ENCODE measurements around the gene CNTN1. TPM values are rescaled to one million over a fixed set of nuclear protein-coding genes. Genes with fewer than 3 reads are reported as not detected.

The CNTN1 gene
- total RNA-seq, 2 donors from 2014 or later: 16.3 to 33.6 TPM

GRCh38 chr12:40834321-40834720 lies 142.1 kb downstream of the CNTN1 start:
- no peaks in the 10 kb centered on the region for H3K9me3 ChIP-seq
- DNase-seq (ENCODE audit: low spot score): no peak
- intact Hi-C loops (cut with DNase I): no loop called here
- no peak overlapping the region for H3K27ac ChIP-seq
- H3K27me3 ChIP-seq (replicated peaks; ENCODE audit: insufficient read depth): no peaks in the 10 kb centered on the region
- H3K4me1 ChIP-seq (replicated peaks): no peaks in the 10 kb centered on the region
- H3K4me3 ChIP-seq: no peak overlapping the region
- 34% methylated on average over 5 of the region's 5 CpGs for WGBS
- no peak for TF ChIP-seq POLR2AphosphoS5 (IDR thresholded peaks at IDR 0.05)
- no peak for TF ChIP-seq POLR2A (IDR thresholded peaks at IDR 0.05)
- no peak for TF ChIP-seq CTCF (IDR thresholded peaks at IDR 0.05)
- H3K36me3 ChIP-seq: no peaks in the 10 kb centered on the region

GRCh38 chr12:40837891-40838429 lies 145.7 kb downstream of the CNTN1 start:
- no peak overlapping the region for H3K27ac ChIP-seq
- 95% methylated on average over 6 of the region's 6 CpGs for WGBS
- H3K4me1 ChIP-seq (replicated peaks): no peaks in the 10 kb centered on the region
- no peak for DNase-seq (ENCODE audit: low spot score)
- no peaks in the 10 kb centered on the region for H3K9me3 ChIP-seq
- intact Hi-C loops (cut with DNase I): no loop called here
- TF ChIP-seq CTCF (IDR thresholded peaks at IDR 0.05) (no peak), POLR2A (IDR thresholded peaks at IDR 0.05) (no peak), POLR2AphosphoS5 (IDR thresholded peaks at IDR 0.05) (no peak)
- H3K36me3 ChIP-seq: no peaks in the 10 kb centered on the region
- no peaks in the 10 kb centered on the region for H3K27me3 ChIP-seq (replicated peaks; ENCODE audit: insufficient read depth)
- H3K4me3 ChIP-seq: no peak overlapping the region

GRCh38 chr12:40843495-40843894 lies 151.3 kb downstream of the CNTN1 start:
- H3K36me3 ChIP-seq: no peaks in the 10 kb centered on the region
- no peaks in the 10 kb centered on the region for H3K9me3 ChIP-seq
- intact Hi-C loops (cut with DNase I): no loop called here
- DNase-seq (ENCODE audit: low spot score): no peak
- no peaks in the 10 kb centered on the region for H3K4me1 ChIP-seq (replicated peaks)
- no peak overlapping the region for H3K27ac ChIP-seq
- H3K4me3 ChIP-seq: no peak overlapping the region
- H3K27me3 ChIP-seq (replicated peaks; ENCODE audit: insufficient read depth): no peaks in the 10 kb centered on the region
- TF ChIP-seq POLR2A (IDR thresholded peaks at IDR 0.05) (no peak), POLR2AphosphoS5 (IDR thresholded peaks at IDR 0.05) (no peak), CTCF (IDR thresholded peaks at IDR 0.05) (no peak)
- 89% methylated on average over 3 of the region's 3 CpGs for WGBS

GRCh38 chr12:40853221-40853620 lies 161.0 kb downstream of the CNTN1 start:
- TF ChIP-seq POLR2A (IDR thresholded peaks at IDR 0.05): no peak
- Histone ChIP-seq H3K27ac (no peak overlapping the region), H3K4me3 (no peak overlapping the region), H3K9me3 (no peaks in the 10 kb centered on the region), H3K27me3 (replicated peaks; ENCODE audit: insufficient read depth) (no peaks in the 10 kb centered on the region), H3K4me1 (replicated peaks) (no peaks in the 10 kb centered on the region), H3K36me3 (no peaks in the 10 kb centered on the region)
- intact Hi-C loops (cut with DNase I): no loop called here
- no peak for DNase-seq (ENCODE audit: low spot score)
- 53% methylated on average over 1 of the region's 1 CpG for WGBS

GRCh38 chr12:40854604-40855003 lies 162.4 kb downstream of the CNTN1 start:
- Histone ChIP-seq H3K27ac (no peak overlapping the region), H3K36me3 (no peaks in the 10 kb centered on the region), H3K4me3 (no peak overlapping the region), H3K4me1 (replicated peaks) (no peaks in the 10 kb centered on the region), H3K27me3 (replicated peaks; ENCODE audit: insufficient read depth) (no peaks in the 10 kb centered on the region), H3K9me3 (no peaks in the 10 kb centered on the region)
- 71% methylated on average over 4 of the region's 4 CpGs for WGBS
- DNase-seq (ENCODE audit: low spot score): no peak
- intact Hi-C loops (cut with DNase I): no loop called here
- TF ChIP-seq POLR2AphosphoS5 (IDR thresholded peaks at IDR 0.05) (no peak), POLR2A (IDR thresholded peaks at IDR 0.05) (no peak), CTCF (IDR thresholded peaks at IDR 0.05) (no peak)

All from prostate gland (tissue), 2 donors.